DND-41 (cell line): ENCODE data around the gene NTN5.
"Not testable (repeated sequence)": the region's sequence is repeated elsewhere in the genome, so short reads cannot be mapped to it uniquely, and the experiment has no call there.

Experiments
- ATAC-seq: fragments of 200-7000 bp; cut with Tn5 transposase; 3 replicates; pipeline ENCODE4 v1.9.1; 2021; ENCODE audit warnings: low read depth; ENCODE audit not compliant: insufficient read depth
- DNase-seq: peaks from one replicate; pipeline ENCODE4 v3.0.0-alpha.2; 2020
- H2AFZ ChIP-seq: 2 replicates; pipeline ENCODE4 v1.6.0; 2012; ENCODE audit warnings: low read depth, low read length
- H3K27ac ChIP-seq: 2 replicates; pipeline ENCODE4 v1.5.1; 2012; ENCODE audit warnings: low read length, inconsistent platforms
- H3K27me3 ChIP-seq: fragments of 200-600 bp; sonication (generic); 2 replicates; pipeline ENCODE4 v1.6.0; 2012; ENCODE audit warnings: low read length, mild to moderate bottlenecking, inconsistent platforms; ENCODE audit not compliant: insufficient read depth, poor library complexity
- H3K36me3 ChIP-seq: 2 replicates; pipeline ENCODE4 v1.5.1; 2012; ENCODE audit warnings: low read length, inconsistent platforms; ENCODE audit not compliant: insufficient read depth
- H3K4me1 ChIP-seq: 2 replicates; pipeline ENCODE4 v1.5.1; 2012; ENCODE audit warnings: mild to moderate bottlenecking, low read length; ENCODE audit not compliant: insufficient read depth
- H3K4me2 ChIP-seq: 2 replicates; pipeline ENCODE4 v1.6.0; 2012; ENCODE audit warnings: mild to moderate bottlenecking, moderate library complexity, low read length, inconsistent platforms; ENCODE audit not compliant: insufficient read depth
- H3K4me3 ChIP-seq, 2 experiments: fragments of 200-600 bp in 1 of 2; shearing (Covaris generic) in 1 of 2; 2 replicates each; pipeline ENCODE4 v1.5.1; 2012 to 2016; ENCODE audit warnings: inconsistent platforms in 2 of 2, low read length in 2 of 2, mild to moderate bottlenecking in 2 of 2, low read depth in 1 of 2, moderate library complexity in 1 of 2
- H3K79me2 ChIP-seq: 2 replicates; pipeline ENCODE4 v1.6.0; 2012; ENCODE audit warnings: low read length, inconsistent platforms; ENCODE audit not compliant: insufficient read depth
- H3K9ac ChIP-seq: 2 replicates; pipeline ENCODE4 v1.6.0; 2012; ENCODE audit warnings: low read depth, mild to moderate bottlenecking, inconsistent platforms, low read length, moderate library complexity
- H3K9me3 ChIP-seq: 2 replicates; pipeline ENCODE4 v1.5.1; 2012; ENCODE audit warnings: low read length, moderate library complexity, mild to moderate bottlenecking, inconsistent platforms; ENCODE audit not compliant: insufficient read depth, severe bottlenecking
- H4K20me1 ChIP-seq: 2 replicates; pipeline ENCODE4 v1.6.0; 2012; ENCODE audit warnings: low read length; ENCODE audit not compliant: insufficient read depth
- CTCF ChIP-seq: IDR thresholded peaks from 2 replicates; pipeline ENCODE4 v1.5.1; 2012; ENCODE audit warnings: borderline replicate concordance, low read length, moderate library complexity, mild to moderate bottlenecking; ENCODE audit not compliant: poor library complexity, severe bottlenecking; ENCODE audit errors: extremely low read depth
- EZH2 ChIP-seq: IDR thresholded peaks from 3 replicates; pipeline ENCODE4 v1.6.1; 2012; ENCODE audit warnings: borderline replicate concordance, low read depth, mild to moderate bottlenecking, moderate library complexity, low read length, inconsistent platforms; ENCODE audit not compliant: severe bottlenecking

NTN5 gene

DNA sequence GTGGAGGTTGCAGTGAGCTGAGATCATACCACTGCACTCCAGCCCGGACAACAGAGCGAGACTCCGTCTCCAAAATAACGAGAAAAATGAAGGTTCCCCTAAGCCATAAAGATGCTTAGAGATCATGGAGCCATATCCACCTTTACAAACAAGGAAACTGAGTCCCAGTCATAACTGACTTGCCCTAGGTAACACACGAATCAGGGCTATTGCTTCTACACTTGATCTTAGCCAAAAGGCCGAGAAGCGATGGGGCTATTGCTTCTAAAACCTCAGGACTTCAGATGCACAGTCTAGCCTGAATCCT, 38.8 kb downstream of the NTN5 start:
- Histone ChIP-seq H3K27ac (peak overlapping the region; percentile 82), H3K9me3 (no peaks in the 10 kb centered on the region), H3K4me3 (peak overlapping the region; percentile 0 to 87; a peak in 2 of 4 replicates), H3K4me1 (peaks cover 54% of the 10 kb centered on the region), H3K27me3 (no peaks in the 10 kb centered on the region), H3K9ac (peak overlapping the region; percentile 93), H3K36me3 (peaks cover 40% of the 10 kb centered on the region), H3K79me2 (peaks cover 18% of the 10 kb centered on the region), H3K4me2 (peak overlapping the region; percentile 85), H4K20me1 (peaks cover 11% of the 10 kb centered on the region), H2AFZ (peak overlapping the region; percentile 59)
- no peak for ATAC-seq
- DNase-seq: no peak
- no peak for TF ChIP-seq EZH2
- TF ChIP-seq CTCF: no peak

DNA sequence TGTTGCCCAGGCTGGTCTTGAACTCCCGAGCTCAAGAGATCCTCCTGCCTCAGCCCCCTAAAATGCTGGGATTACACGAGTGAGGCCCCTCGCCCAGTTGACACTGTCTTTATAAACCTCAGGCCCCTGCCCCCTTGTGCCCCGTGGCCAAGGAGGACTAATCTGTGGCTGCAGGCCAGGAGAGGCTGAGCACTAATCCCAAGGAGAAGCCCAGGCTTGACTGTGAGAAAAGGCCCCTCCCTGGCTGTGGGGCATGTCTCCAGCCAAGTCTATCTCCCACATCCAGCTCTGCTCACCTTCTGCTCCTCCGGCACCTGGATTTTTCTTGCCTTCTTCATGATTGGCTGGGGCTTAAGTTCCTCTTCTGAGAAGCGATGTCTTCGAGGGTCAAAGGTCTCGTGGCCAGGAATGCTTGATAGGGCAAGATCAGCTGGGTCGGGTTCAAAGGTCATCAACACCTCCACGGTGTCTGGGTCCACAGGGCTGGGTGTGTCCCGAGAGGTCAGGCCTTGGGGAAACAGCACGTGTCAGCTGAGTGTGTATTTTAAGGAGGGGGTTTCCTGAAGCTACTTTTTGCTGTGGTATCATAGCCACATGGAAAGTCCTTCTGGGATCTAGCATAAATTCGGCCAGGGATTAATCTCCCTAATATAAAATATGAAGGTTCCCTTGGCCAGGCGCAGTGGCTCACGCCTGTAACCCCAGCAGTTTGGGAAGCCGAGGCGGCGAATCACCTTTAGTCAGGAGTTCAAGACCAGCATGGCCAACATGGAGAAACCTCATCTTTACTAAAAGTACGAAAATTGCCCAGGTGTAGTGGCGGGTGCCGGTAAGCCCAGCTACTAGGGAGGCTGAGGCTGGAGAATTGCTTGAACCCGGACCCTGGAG, 39.4 kb downstream of the NTN5 start:
- Histone ChIP-seq H3K9ac (peak overlapping the region; percentile 93), H4K20me1 (peaks cover 11% of the 10 kb centered on the region), H3K27me3 (no peaks in the 10 kb centered on the region), H3K4me3 (peak overlapping the region in 1 of 2 experiments; percentile 87; a peak in 2 of 4 replicates), H2AFZ (no peak overlapping the region), H3K79me2 (peaks cover 18% of the 10 kb centered on the region), H3K36me3 (peaks cover 44% of the 10 kb centered on the region), H3K4me1 (peaks cover 49% of the 10 kb centered on the region), H3K27ac (peak overlapping the region; percentile 82), H3K9me3 (no peaks in the 10 kb centered on the region), H3K4me2 (peak overlapping the region; percentile 85)
- TF ChIP-seq CTCF: no peak
- no peak for TF ChIP-seq EZH2
- no peak for ATAC-seq
- peak; percentile 9 for DNase-seq

GRCh38 chr19:48632692-48633147, 40.1 kb downstream of the NTN5 start:
- DNase-seq: no peak
- H2AFZ ChIP-seq: no peak overlapping the region
- no peaks in the 10 kb centered on the region for H3K9me3 ChIP-seq
- H3K27ac ChIP-seq: peak overlapping the region; percentile 82
- H3K4me1 ChIP-seq: peaks cover 44% of the 10 kb centered on the region
- peaks cover 11% of the 10 kb centered on the region for H4K20me1 ChIP-seq
- H3K4me2 ChIP-seq: 0 out of 2 replicates have a peak overlapping the region, but pooled peaks have one; percentile 85
- peaks cover 51% of the 10 kb centered on the region for H3K36me3 ChIP-seq
- no peak for ATAC-seq
- peak overlapping the region; percentile 14; the same call in 1 of the 2 replicates for H3K9ac ChIP-seq
- H3K27me3 ChIP-seq: no peaks in the 10 kb centered on the region
- peaks cover 18% of the 10 kb centered on the region for H3K79me2 ChIP-seq
- no peak overlapping the region for H3K4me3 ChIP-seq
- TF ChIP-seq CTCF (no peak), EZH2 (no peak)

DNA sequence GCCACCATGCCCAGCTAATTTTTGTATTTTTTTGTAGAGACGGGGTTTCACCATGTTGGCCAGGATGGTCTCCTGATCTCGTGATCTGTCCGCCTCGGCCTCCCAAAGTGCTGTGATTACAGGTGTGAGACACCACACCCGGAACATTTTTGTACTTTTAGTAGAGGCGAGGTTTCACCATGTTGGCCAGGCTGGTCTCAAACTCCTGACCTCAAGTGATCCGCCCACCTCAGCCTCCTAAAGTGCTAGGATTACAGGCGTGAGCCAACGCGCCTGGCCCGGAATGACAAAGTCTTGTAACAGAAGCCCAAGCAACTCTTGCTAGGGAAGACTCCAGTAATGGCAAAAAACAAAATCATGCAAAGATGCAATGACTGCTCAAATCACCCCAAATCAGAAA, 40.5 kb downstream of the NTN5 start:
- not testable (repeated sequence) for H3K27me3 ChIP-seq

More for the DNA sequence above, 40.5 kb downstream of the NTN5 start:
- peaks cover 43% of the 10 kb centered on the region for H3K4me1 ChIP-seq
- H3K9ac ChIP-seq, H3K4me2 ChIP-seq, H2AFZ ChIP-seq, H3K9me3 ChIP-seq, DNase-seq, ATAC-seq, H3K4me3 ChIP-seq: not testable (repeated sequence)
- H3K36me3 ChIP-seq: peaks cover 54% of the 10 kb centered on the region
- H3K27ac ChIP-seq: peak overlapping the region; percentile 82
- H4K20me1 ChIP-seq: peaks cover 11% of the 10 kb centered on the region
- peaks cover 18% of the 10 kb centered on the region for H3K79me2 ChIP-seq
